Neural crest cell (in vitro differentiated cells): ENCODE results near the gene TRMU. TPM values are rescaled to one million over a fixed set of nuclear protein-coding genes. Genes with fewer than 3 reads are reported as not detected.

Experiments used
- DNase-seq: peaks from one replicate; pipeline ENCODE4 v3.0.0; 2021; ENCODE audit warnings: low read depth, mixed read lengths, low spot score
- H3K27ac Mint-ChIP-seq: one replicate; pipeline ENCODE4 v1.8.0; 2021; ENCODE audit warnings: mild to moderate bottlenecking, mixed read lengths; ENCODE audit not compliant: unreplicated experiment
- H3K27me3 Mint-ChIP-seq: 2 replicates; pipeline ENCODE4 v1.8.0; 2021; ENCODE audit warnings: low read depth, mild to moderate bottlenecking, mixed read lengths
- H3K36me3 Mint-ChIP-seq: 2 replicates; pipeline ENCODE4 v1.8.0; 2021; ENCODE audit warnings: low read depth, mild to moderate bottlenecking, mixed read lengths
- H3K4me1 Mint-ChIP-seq: 2 replicates; pipeline ENCODE4 v1.8.0; 2021; ENCODE audit warnings: mixed read lengths
- H3K4me3 Mint-ChIP-seq: one replicate; pipeline ENCODE4 v1.8.0; 2021; ENCODE audit warnings: mild to moderate bottlenecking, mixed read lengths
- H3K9me3 Mint-ChIP-seq: 2 replicates; pipeline ENCODE4 v1.8.0; 2021; ENCODE audit warnings: mixed read lengths
- total RNA-seq: library from RNA; stranded (reverse); gene quantifications from 2 replicates; pipeline ENCODE4 v1.2.1, GENCODE V29; 2021
- TF ChIP-seq, protein P1 (sequence below): fragments of 200-600 bp; sonication (generic); conservative IDR thresholded peaks from 2 replicates; pipeline ENCODE4 v1.5.0; 2021; ENCODE audit warnings: antibody characterized with exemption, mild to moderate bottlenecking

TRMU gene
- total RNA-seq, 1 donor from 2014 or later = 87.0 TPM

DNA sequence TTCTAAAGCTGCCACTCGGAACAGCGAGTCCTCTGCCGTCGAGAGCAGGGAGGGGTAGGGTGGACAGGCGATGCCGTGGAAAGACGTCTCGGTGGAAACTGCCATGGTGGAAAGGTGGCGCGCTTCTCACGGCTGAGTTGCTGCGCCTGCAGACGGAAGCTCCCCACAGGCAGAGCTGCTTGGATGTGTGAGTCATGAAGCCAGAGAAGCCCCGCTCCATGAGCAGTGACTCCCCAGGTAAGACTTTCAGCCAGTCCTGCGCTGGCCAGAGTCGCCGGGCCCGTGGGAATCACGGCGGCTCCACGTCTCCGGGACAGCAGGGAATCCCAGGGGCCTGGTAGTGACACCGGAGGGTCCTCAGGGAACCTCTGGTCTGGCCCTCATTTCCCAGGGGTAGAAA, 4.0 kb upstream of the TRMU start:
- DNase-seq = no peak
- Mint-ChIP-seq H3K27me3 (no peaks in the 10 kb centered on the region), H3K36me3 (peaks cover 6% of the 10 kb centered on the region), H3K27ac (no peak overlapping the region), H3K4me3 (no peak overlapping the region), H3K4me1 (peaks cover 12% of the 10 kb centered on the region), H3K9me3 (no peaks in the 10 kb centered on the region)
- TF ChIP-seq, protein P1, sequence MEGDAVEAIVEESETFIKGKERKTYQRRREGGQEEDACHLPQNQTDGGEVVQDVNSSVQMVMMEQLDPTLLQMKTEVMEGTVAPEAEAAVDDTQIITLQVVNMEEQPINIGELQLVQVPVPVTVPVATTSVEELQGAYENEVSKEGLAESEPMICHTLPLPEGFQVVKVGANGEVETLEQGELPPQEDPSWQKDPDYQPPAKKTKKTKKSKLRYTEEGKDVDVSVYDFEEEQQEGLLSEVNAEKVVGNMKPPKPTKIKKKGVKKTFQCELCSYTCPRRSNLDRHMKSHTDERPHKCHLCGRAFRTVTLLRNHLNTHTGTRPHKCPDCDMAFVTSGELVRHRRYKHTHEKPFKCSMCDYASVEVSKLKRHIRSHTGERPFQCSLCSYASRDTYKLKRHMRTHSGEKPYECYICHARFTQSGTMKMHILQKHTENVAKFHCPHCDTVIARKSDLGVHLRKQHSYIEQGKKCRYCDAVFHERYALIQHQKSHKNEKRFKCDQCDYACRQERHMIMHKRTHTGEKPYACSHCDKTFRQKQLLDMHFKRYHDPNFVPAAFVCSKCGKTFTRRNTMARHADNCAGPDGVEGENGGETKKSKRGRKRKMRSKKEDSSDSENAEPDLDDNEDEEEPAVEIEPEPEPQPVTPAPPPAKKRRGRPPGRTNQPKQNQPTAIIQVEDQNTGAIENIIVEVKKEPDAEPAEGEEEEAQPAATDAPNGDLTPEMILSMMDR = no peak

DNA sequence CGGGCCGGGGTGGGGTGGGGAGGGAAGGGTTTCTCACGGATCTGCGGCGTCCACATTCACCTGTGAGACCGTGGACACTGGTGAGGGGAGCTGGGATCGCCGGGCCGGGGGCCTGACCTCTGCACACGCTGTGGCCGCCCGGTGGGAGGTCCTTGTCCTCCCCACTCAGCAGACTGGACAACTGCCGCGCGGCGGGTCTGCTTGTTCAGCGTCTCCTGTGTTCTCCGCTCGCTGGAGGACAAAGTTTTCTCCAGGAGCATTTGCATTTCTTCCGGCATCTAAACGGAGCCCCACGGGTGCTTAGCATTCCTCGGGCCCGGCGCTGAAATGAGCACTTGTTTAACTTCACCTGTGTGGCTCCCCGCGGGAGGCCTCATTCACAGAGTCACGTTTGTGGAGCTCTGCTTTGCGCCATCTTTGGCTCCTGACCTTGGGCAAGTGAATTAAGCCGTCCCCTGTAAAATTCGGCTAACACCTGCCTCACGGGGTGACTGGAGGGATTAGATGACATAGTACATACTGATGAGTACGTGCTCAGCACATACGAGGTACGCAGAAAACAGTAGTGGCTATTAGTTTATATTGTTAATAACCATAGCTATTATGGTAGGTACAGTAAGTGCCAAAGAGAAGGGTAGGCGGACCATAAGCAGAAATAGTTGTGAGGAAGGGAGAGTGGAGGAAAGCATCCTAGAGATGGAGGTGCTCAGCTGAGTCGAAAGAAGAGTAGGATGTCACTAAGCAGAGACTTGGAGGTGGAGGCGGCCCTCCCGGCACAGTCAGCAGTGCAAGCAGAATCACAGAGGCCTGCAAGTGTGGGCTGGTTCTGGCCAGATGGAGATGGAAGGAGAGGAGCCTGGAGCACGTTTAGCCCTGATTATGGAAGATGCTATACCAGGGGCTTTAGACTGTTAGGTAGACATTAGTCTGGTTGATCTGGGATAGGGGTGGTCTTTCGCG, 885 bp downstream of the TRMU start:
- H3K36me3 Mint-ChIP-seq = peaks cover 10% of the 10 kb centered on the region
- no peaks in the 10 kb centered on the region for H3K9me3 Mint-ChIP-seq
- peaks cover 18% of the 10 kb centered on the region for H3K4me1 Mint-ChIP-seq
- no peaks in the 10 kb centered on the region for H3K27me3 Mint-ChIP-seq
- H3K27ac Mint-ChIP-seq = no peak overlapping the region
- no peak for DNase-seq
- TF ChIP-seq, protein P1 = no peak
- peak overlapping the region; percentile 98 for H3K4me3 Mint-ChIP-seq

DNA sequence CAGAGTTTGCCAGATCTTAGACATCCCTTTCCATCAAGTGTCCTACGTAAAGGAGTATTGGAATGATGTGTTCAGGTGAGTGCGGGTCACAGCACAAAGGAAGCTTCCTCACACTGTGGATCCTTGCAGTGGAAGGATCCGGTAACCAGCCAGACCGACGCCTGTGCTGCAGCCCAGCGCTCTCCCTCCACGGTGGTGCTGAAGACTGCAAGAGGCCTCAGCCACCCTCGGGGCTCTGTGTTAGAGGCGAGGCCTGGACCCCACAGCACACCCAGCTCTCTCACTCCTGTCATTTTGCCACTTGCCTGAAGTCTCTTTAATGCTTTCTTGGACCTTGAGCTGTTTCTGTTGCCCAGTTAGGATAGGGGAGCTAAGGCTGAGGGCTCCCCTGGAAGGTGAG, 2.4 kb downstream of the TRMU start:
- TF ChIP-seq, protein P1 = no peak
- Mint-ChIP-seq H3K36me3 (peaks cover 13% of the 10 kb centered on the region), H3K4me3 (peak overlapping the region; percentile 98), H3K9me3 (no peaks in the 10 kb centered on the region), H3K27me3 (no peaks in the 10 kb centered on the region), H3K27ac (no peak overlapping the region), H3K4me1 (peaks cover 18% of the 10 kb centered on the region)
- no peak for DNase-seq

DNA sequence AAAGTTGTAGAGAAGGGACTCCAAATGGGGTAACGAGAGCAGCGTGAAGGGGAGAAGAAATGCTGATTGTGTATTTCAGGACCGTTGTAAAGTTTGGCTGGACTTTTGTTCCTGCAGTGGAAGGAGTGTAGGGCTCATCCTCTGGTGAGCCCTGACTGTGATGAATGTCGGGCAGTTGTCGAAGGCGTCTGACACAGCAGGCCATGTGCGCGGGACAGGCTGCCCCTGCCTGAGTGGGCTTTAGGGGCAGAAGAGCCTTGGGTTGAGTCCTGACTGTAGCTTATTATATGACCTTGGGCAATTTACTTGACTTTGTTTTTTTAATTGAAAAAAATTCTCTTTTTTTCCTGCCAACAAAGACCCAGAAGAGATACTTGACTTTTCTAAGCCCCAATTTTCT, 3.1 kb downstream of the TRMU start:
- DNase-seq = no peak
- Mint-ChIP-seq H3K27me3 (no peaks in the 10 kb centered on the region), H3K36me3 (peaks cover 11% of the 10 kb centered on the region), H3K4me1 (peaks cover 18% of the 10 kb centered on the region), H3K4me3 (peak overlapping the region; percentile 17), H3K9me3 (no peaks in the 10 kb centered on the region), H3K27ac (no peak overlapping the region)
- TF ChIP-seq, protein P1 = no peak

DNA sequence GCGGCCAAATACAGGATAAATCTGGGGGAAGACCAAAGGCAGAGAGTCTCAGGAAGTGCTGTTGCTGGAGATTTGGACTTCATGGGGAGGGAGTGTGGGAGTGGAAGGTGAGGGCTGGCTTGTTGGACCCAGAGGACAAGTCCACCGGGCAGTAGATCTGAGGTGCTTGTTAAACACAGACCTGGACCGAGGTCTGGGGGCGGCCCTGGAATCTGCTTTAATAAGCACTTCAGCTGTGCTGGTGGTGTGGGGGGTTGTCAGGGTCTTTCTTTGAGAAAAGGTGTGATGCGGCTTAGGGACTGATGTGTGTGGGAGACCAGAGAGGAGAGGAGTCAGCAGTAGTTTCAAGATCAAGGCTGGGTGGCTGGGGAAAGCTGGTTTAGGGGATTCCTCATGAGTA, 4.4 kb downstream of the TRMU start:
- Mint-ChIP-seq H3K4me3 (no peak overlapping the region), H3K4me1 (peaks cover 14% of the 10 kb centered on the region), H3K36me3 (peaks cover 15% of the 10 kb centered on the region), H3K27me3 (no peaks in the 10 kb centered on the region), H3K27ac (no peak overlapping the region), H3K9me3 (no peaks in the 10 kb centered on the region)
- no peak for DNase-seq
- TF ChIP-seq, protein P1 = no peak
